Cardiac muscle cell (in vitro differentiated cells and primary cell): ENCODE results near the gene APOB. TPM values are rescaled to one million over a fixed set of nuclear protein-coding genes. Genes with fewer than 3 reads are reported as not detected.

Experiments
- DNase-seq, 2 donors: peaks; one replicate each; pipeline versions ENCODE4 v3.0.0 to v3.0.0-alpha.2; 2010 to 2017; ENCODE audit warnings: low read depth in 1 of 2, low spot score in 1 of 2
- H3K27ac ChIP-seq: fragments of 200-600 bp; sonication (generic); 2 replicates; pipeline ENCODE4 v1.5.1; 2016
- H3K27me3 ChIP-seq: fragments of 200-600 bp; sonication (generic); 2 replicates; pipeline ENCODE4 v1.6.0; 2016; ENCODE audit warnings: control low read depth
- H3K36me3 ChIP-seq: fragments of 200-600 bp; sonication (generic); 2 replicates; pipeline ENCODE4 v1.5.1; 2016; ENCODE audit warnings: control low read depth
- H3K4me1 ChIP-seq: fragments of 200-600 bp; sonication (generic); 2 replicates; pipeline ENCODE4 v1.8.1; 2017; ENCODE audit warnings: low read depth, mild to moderate bottlenecking, mixed run types
- H3K4me3 ChIP-seq: fragments of 200-600 bp; sonication (generic); 2 replicates; pipeline ENCODE4 v1.5.1; 2016; ENCODE audit warnings: mild to moderate bottlenecking
- H3K9me3 ChIP-seq: fragments of 200-600 bp; sonication (generic); 2 replicates; pipeline ENCODE4 v1.5.1; 2017; ENCODE audit warnings: low read depth, mild to moderate bottlenecking, control low read depth
- polyA plus RNA-seq: library from polyadenylated mRNA; unstranded; fragments of >200 nt; fragmentation: Nextera tagmentation; extraction: Ambion mirVana; gene quantifications from 2 replicates; pipeline ENCODE4 v1.2.1, GENCODE V29; 2016
- total RNA-seq: library from RNA; depleted of rRNA; stranded (reverse); fragments of >200 nt; gene quantifications from 2 replicates; pipeline ENCODE4 v1.2.3, GENCODE V29; 2016
- TF ChIP-seq, protein P1 (sequence below): IDR thresholded peaks from 2 replicates; pipeline ENCODE4 v1.5.1; 2012; ENCODE audit warnings: low read depth, mild to moderate bottlenecking, low read length

APOB gene
- total and polyA plus RNA-seq, 2 experiments from 2014 or later: 0.15 to 0.26 TPM

DNA sequence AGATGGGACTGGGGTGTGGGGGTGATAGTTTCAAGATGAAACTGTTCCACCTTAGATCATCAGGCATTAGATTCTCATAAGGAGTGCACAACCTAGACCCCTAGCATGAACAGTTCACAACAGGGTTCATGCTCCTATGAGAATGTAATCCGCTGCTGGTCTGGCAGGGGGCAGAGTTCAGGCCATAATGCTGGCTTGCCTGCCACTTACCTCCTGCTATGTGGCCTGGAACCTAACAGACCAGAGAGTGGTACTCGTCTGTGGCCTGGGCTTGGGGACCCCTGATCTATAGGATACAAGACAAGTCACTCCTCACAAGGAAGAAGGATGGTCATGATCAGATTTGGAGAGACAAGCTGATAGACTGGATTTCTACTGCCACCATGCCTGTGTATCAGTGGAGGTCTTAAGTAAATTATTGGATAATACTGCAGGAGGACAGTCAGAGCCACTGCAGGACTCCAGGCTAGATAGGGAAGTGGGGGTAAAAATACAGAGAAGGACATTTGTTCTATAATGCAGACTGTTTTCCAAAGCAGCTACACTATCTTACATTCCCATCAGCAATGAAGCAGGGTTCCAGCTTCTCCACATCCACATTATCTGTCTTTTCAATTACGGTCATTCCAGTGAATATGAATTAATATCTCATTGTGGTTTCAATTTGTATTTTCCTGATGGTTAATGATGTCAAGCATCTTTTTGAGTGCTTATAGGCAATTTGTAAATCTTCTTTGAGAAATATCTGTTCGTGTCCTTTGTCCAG lies 28.8 kb upstream of the APOB start:
- no peak for DNase-seq
- H3K36me3 ChIP-seq: no peaks in the 10 kb centered on the region

DNA sequence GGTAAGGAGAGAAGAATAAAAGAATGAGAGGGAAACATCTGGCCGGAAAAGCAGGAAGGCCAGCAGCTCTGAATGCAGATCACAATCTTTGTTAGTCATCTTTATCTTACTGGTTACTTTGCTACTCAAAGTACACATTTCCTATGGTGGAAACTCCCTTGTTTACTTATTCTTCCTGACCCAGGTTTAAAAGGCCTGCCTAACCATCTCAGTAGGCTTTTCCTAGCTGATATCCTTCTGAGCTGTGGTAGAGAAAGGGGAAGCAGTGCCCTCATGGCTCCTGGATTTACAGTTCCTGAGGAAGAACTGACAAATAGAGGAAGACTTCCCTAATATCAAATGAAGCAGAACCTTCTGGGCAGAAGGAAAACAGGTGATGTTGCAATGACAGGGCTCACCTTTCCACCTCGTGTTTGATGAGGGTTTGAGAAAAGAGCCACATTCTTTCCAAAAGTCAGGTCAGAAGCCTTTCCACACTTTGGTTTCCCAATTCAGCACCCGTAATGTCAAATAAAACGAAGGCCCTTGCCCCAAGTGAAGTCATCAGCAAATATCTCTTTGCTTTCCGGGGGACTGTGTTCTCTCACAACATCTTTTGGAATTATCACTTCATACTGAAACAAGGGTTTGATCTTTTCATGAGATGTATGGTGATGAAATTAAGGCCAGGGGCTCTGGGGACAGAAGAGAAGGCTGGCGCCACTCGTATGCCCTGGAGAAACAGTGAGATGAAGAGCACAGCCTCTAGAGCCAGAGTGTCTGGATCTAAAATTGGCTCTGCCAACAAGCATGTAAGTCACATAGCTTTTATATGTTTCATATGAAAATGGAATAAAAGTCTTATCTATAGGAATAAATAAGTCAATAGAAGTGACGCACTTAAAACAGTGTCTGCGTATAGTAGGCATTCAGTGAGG lies 26.7 kb upstream of the APOB start:
- Histone ChIP-seq H3K27me3 (no peaks in the 10 kb centered on the region), H3K27ac (no peak overlapping the region), H3K4me3 (no peak overlapping the region), H3K9me3 (no peaks in the 10 kb centered on the region), H3K4me1 (peaks cover 8% of the 10 kb centered on the region), H3K36me3 (no peaks in the 10 kb centered on the region)
- TF ChIP-seq, protein P1, sequence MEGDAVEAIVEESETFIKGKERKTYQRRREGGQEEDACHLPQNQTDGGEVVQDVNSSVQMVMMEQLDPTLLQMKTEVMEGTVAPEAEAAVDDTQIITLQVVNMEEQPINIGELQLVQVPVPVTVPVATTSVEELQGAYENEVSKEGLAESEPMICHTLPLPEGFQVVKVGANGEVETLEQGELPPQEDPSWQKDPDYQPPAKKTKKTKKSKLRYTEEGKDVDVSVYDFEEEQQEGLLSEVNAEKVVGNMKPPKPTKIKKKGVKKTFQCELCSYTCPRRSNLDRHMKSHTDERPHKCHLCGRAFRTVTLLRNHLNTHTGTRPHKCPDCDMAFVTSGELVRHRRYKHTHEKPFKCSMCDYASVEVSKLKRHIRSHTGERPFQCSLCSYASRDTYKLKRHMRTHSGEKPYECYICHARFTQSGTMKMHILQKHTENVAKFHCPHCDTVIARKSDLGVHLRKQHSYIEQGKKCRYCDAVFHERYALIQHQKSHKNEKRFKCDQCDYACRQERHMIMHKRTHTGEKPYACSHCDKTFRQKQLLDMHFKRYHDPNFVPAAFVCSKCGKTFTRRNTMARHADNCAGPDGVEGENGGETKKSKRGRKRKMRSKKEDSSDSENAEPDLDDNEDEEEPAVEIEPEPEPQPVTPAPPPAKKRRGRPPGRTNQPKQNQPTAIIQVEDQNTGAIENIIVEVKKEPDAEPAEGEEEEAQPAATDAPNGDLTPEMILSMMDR: no peak
- DNase-seq: no peak

More for the DNA sequence above, 28.8 kb upstream of the APOB start:
- Histone ChIP-seq H3K9me3 (no peaks in the 10 kb centered on the region), H3K4me3 (no peak overlapping the region), H3K27me3 (no peaks in the 10 kb centered on the region), H3K27ac (no peak overlapping the region), H3K4me1 (peaks cover 8% of the 10 kb centered on the region)
- TF ChIP-seq, protein P1: no peak

DNA sequence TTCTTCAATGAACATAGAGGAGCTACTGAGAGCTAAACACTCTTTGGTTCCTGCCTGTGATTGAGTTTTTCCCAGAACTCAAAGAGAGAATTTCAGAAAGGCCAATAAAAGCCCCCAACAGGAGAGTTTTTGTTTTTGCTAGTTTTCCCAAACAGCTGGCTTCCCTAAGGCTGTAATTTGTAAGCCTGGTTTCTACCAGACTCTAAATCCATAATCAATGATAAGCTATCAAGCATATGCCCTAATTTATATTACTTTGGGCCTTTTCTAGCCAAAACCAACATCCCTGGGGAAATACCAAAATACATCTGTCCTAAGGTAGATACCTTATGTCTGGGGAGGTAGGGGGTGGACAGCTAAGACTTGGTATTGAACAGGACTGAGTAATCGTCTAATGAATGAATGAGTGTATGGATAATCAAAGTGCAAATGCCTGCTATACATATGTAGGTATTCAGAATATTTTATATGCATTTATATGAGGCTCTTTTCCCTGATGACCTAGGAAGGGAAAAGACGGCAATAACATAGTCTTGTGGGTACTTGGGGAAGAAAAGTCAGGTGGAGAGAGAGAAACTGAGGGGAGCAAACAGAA lies 26.0 kb upstream of the APOB start:
- H3K9me3 ChIP-seq: no peaks in the 10 kb centered on the region
- no peak overlapping the region for H3K4me3 ChIP-seq
- H3K27me3 ChIP-seq: no peaks in the 10 kb centered on the region
- no peak for DNase-seq
- no peak overlapping the region for H3K27ac ChIP-seq
- no peaks in the 10 kb centered on the region for H3K36me3 ChIP-seq
- H3K4me1 ChIP-seq: peaks cover 8% of the 10 kb centered on the region
- TF ChIP-seq, protein P1: no peak

DNA sequence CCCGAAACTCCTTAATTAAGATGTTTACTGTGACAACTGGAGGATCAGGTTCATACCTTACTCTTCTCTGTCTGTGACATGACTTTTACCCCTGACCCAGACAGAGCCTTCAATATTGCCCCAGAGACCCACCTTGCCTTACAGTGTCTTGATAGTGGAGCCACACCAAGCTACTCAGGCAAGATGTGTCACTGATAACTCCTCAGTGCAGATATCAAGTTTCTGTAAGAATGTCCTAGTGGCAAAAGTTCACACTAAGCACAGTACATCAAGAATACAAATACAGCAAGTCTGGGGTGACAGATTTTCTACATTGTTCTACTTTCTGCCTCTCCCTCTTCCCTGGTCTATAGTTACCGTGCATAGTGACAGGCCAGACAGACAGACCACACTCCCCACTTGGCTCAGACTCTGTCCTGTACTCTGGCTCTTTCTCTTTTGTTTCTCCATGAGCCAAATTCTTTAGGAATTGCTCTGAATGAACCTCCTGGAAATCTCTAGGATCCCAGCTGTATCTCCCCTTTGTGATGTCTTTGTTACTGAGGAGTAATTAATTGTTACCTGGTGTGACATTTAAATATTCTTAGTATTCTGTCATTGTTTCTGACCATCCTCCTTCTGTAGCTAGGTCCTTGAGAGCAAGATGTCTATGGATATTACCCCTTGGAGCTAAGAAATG lies 24.1 kb upstream of the APOB start:
- Histone ChIP-seq H3K4me1 (peaks cover 9% of the 10 kb centered on the region), H3K4me3 (no peak overlapping the region), H3K27me3 (no peaks in the 10 kb centered on the region), H3K27ac (no peak overlapping the region), H3K9me3 (no peaks in the 10 kb centered on the region), H3K36me3 (no peaks in the 10 kb centered on the region)
- TF ChIP-seq, protein P1: no peak
- no peak for DNase-seq

DNA sequence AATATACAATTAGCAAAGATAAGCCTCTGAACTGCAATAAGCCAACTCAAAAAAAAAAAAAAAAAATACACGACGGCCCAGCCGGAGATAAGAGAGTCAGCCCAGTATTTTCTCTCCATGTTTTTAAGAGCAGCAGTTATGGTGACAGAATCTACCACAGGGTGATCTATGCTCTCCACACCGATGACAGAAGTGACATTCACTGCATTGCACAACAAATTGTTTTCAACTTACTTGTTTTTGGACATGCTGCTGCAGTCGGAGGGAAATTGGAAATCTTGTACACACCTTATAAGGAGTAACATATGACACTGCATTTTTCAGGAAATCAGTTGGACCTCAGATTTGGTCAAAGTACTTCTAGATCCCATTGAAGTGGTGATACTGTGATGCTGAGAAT lies 23.3 kb upstream of the APOB start:
- Histone ChIP-seq H3K27ac (no peak overlapping the region), H3K4me1 (peaks cover 13% of the 10 kb centered on the region), H3K27me3 (no peaks in the 10 kb centered on the region), H3K4me3 (no peak overlapping the region), H3K9me3 (no peaks in the 10 kb centered on the region), H3K36me3 (no peaks in the 10 kb centered on the region)
- no peak for DNase-seq
- TF ChIP-seq, protein P1: no peak
